Activated CD4-positive, alpha-beta T cell treated with anti-CD3 and anti-CD28 coated beads, Interleukin-2, amount 10 ng/mL, durations not matched to agents 7 days and 5 days (primary cell): ENCODE measurements around the gene GBP5. TPM values are rescaled to one million over a fixed set of nuclear protein-coding genes. Genes with fewer than 3 reads are reported as not detected.

ENCODE experiments used
- CTCF ChIA-PET: fragments of 350-600 bp; sonication (Branson Sonifier 250); formaldehyde crosslinking; loops from one replicate; lab custom pipeline; 2021; ENCODE audit warnings: antibody characterized with exemption; lab: Charles Lee
- POLR2A ChIA-PET: fragments of 350-600 bp; sonication (Branson Sonifier 250); formaldehyde crosslinking; loops from one replicate; lab custom pipeline; 2021; ENCODE audit warnings: antibody characterized with exemption; lab: Charles Lee
- DNase-seq: peaks from one replicate; pipeline ENCODE4 v3.0.0-alpha.2; 2020
- H3K27ac Mint-ChIP-seq: one replicate; pipeline ENCODE4 v1.8.0; 2021; ENCODE audit warnings: mild to moderate bottlenecking, moderate library complexity, mixed read lengths
- H3K27me3 Mint-ChIP-seq: one replicate; pipeline ENCODE4 v1.8.0; 2021; ENCODE audit warnings: mixed read lengths
- H3K36me3 Mint-ChIP-seq: one replicate; pipeline ENCODE4 v1.8.0; 2021; ENCODE audit warnings: low read depth, mixed read lengths
- H3K4me1 Mint-ChIP-seq: one replicate; pipeline ENCODE4 v1.8.0; 2021; ENCODE audit warnings: mixed read lengths
- H3K4me3 Mint-ChIP-seq: one replicate; pipeline ENCODE4 v1.8.0; 2021; ENCODE audit warnings: mild to moderate bottlenecking, moderate library complexity, mixed read lengths
- H3K9me3 Mint-ChIP-seq: one replicate; pipeline ENCODE4 v1.8.0; 2021; ENCODE audit warnings: mixed read lengths
- total RNA-seq, 2 experiments: library from RNA; stranded (reverse); gene quantifications; one replicate each; pipeline ENCODE4 v1.2.3, GENCODE V29; 2021

GBP5 gene
- total RNA-seq, 2 experiments from 2014 or later, result 370 to 405 TPM

GRCh38 chr1:89277725-89278124, 5.1 kb upstream of the GBP5 start:
- peak; percentile 39 for DNase-seq
- peaks cover 69% of the 10 kb centered on the region for H3K36me3 Mint-ChIP-seq
- peak overlapping the region; percentile 97 for H3K27ac Mint-ChIP-seq
- H3K9me3 Mint-ChIP-seq, result peaks cover 38% of the 10 kb centered on the region
- H3K4me3 Mint-ChIP-seq, result no peak overlapping the region
- peaks cover 81% of the 10 kb centered on the region for H3K4me1 Mint-ChIP-seq
- ChIA-PET CTCF (interaction anchor here (0.9 to 1.2 kb wide), 2 partner anchors 9 to 16 kb away, joined by 3 to 5 read pairs; no protein-coding TSS in a partner anchor), POLR2A (no interaction called here)
- H3K27me3 Mint-ChIP-seq, result no peaks in the 10 kb centered on the region

DNA sequence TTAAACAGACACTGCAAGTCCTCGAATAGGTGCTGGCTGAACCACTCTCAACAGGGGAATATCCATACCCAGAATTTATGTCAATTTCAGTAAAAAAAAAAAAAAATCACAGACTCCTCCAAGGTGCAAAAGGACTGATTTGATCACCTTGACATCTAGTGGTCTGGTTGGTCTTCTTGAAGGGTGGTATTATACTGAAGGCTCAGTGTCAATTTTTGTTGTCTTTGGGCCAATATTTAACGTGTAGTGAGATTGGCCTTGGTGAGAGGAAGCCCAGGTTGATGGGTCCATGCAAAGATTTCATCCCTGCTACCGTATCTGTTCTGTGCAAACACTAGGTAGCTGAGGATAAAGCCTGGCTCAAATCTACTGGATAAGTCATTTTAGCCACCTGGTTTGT, 4.0 kb upstream of the GBP5 start:
- peaks cover 71% of the 10 kb centered on the region for H3K36me3 Mint-ChIP-seq
- peaks cover 32% of the 10 kb centered on the region for H3K9me3 Mint-ChIP-seq
- H3K27me3 Mint-ChIP-seq, result no peaks in the 10 kb centered on the region
- POLR2A ChIA-PET, result no interaction called here
- no peak overlapping the region for H3K27ac Mint-ChIP-seq
- peaks cover 74% of the 10 kb centered on the region for H3K4me1 Mint-ChIP-seq
- CTCF ChIA-PET, result interaction anchor here (3.5 kb wide), 1 partner anchor 10 kb away, joined by 13 read pairs; no protein-coding TSS in a partner anchor
- no peak for DNase-seq
- no peak overlapping the region for H3K4me3 Mint-ChIP-seq

GRCh38 chr1:89274411-89274857, 1.8 kb upstream of the GBP5 start:
- Mint-ChIP-seq H3K36me3 (peaks cover 74% of the 10 kb centered on the region), H3K4me3 (peak overlapping the region; percentile 68), H3K27me3 (no peaks in the 10 kb centered on the region), H3K9me3 (peaks cover 21% of the 10 kb centered on the region), H3K4me1 (peaks cover 57% of the 10 kb centered on the region), H3K27ac (peak overlapping the region; percentile 95)
- DNase-seq, result no peak
- ChIA-PET POLR2A (interaction anchor here (0.5 to 1.1 kb wide), 3 partner anchors 12 to 29 kb away, joined by 3 to 6 read pairs (median 6); no protein-coding TSS in a partner anchor), CTCF (interaction anchor here (0.8 to 3.9 kb wide), 11 partner anchors 9 to 182 kb away, joined by 3 to 21 read pairs (median 4); no protein-coding TSS in a partner anchor)

DNA sequence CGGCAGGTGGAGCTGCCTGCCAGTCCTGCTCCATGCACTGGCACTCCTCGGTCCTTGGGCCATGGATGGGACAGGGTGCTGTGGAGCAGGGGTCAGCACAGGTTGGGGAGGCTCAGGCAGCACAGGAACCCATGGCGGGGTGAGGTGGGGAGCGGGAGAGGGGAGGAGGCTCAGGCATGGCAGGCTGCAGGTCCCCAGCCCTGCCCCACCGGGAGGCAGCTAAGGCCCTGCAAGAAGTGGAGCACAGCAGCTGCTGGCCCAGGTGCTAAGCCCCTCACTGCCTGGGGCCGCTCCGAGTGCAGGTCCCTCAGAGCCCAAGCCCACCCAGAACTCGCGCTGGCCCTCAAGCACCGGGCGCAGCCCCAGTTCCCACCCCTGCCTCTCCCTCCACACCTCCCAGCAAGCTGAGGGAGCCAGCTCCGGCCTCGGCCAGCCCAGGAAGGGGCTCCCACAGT, 691 bp upstream of the GBP5 start:
- peaks cover 79% of the 10 kb centered on the region for H3K36me3 Mint-ChIP-seq
- peaks cover 17% of the 10 kb centered on the region for H3K9me3 Mint-ChIP-seq
- peak overlapping the region; percentile 95 for H3K4me3 Mint-ChIP-seq
- no peak for DNase-seq
- H3K4me1 Mint-ChIP-seq, result peaks cover 57% of the 10 kb centered on the region
- no peaks in the 10 kb centered on the region for H3K27me3 Mint-ChIP-seq
- POLR2A ChIA-PET, result interaction anchor here (0.6 to 1.5 kb wide), 4 partner anchors 14 to 203 kb away, joined by 3 to 8 read pairs (median 3); no protein-coding TSS in a partner anchor
- CTCF ChIA-PET, result interaction anchor here (0.7 to 3.9 kb wide), 9 partner anchors 10 to 300 kb away, joined by 3 to 21 read pairs (median 6); no protein-coding TSS in a partner anchor
- peak overlapping the region; percentile 97 for H3K27ac Mint-ChIP-seq

- Mint-ChIP-seq H3K27ac (peak overlapping the region; percentile 97), H3K4me3 (peak overlapping the region; percentile 95), H3K4me1 (peaks cover 57% of the 10 kb centered on the region), H3K36me3 (peaks cover 87% of the 10 kb centered on the region), H3K27me3 (no peaks in the 10 kb centered on the region), H3K9me3 (peaks cover 19% of the 10 kb centered on the region)
- DNase-seq, result no peak
- ChIA-PET POLR2A (interaction anchor here (1.0 to 1.5 kb wide), 3 partner anchors 16 to 39 kb away, joined by 3 to 8 read pairs (median 4); no protein-coding TSS in a partner anchor), CTCF (interaction anchor here (1.2 to 2.1 kb wide), 7 partner anchors 13 to 92 kb away, joined by 3 to 8 read pairs (median 5); partner anchors contain the start of gene GBP6)
These were observed 1.2 kb downstream of the GBP5 start for GRCh38 chr1:89271341-89272015.

DNA sequence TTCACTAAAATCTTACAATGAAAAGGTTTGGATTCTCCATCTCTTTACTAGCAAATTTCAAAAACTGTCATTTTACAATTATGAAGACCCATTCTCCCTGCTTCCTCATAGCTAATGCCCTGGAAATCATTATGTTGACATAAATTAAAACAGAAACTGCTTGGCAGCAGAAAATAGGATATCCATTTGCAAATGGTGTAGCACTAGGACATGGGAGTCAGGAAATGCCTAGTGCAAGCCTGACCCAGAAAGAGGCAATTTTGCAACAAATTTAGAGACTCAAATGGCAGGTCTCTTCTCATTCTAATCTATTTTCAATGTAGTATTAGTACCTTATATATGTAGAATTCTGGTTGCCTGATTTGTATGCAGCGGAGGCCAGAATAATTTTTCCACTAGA, 2.2 kb downstream of the GBP5 start:
- Mint-ChIP-seq H3K9me3 (peaks cover 15% of the 10 kb centered on the region), H3K27me3 (no peaks in the 10 kb centered on the region), H3K4me3 (peak overlapping the region; percentile 95), H3K4me1 (peaks cover 55% of the 10 kb centered on the region), H3K27ac (peak overlapping the region; percentile 97), H3K36me3 (peaks cover 88% of the 10 kb centered on the region)
- DNase-seq, result no peak
- ChIA-PET CTCF (interaction anchor here (0.7 to 1.8 kb wide), 4 partner anchors 10 to 86 kb away, joined by 3 to 5 read pairs (median 4); no protein-coding TSS in a partner anchor), POLR2A (no interaction called here)

DNA sequence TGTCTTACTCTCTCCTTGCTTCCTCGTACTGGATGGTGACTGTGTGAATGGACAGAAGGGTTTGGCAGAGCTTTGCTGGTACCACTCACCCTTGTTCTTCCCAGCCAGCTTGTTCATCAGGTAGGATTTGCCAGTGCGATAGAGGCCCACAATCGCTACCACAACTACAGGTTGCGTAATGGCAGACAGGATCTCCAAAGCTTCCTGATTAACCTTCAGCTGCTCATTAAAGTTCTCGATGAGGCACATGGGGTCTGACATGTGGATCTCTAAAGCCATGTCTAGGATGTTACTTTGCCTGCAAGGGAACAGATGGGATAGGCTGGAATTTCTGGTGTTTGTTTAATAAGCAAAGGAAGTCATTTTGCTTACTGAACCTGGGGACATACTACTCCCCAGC, 3.4 kb downstream of the GBP5 start:
- peak overlapping the region; percentile 95 for H3K4me3 Mint-ChIP-seq
- peaks cover 11% of the 10 kb centered on the region for H3K9me3 Mint-ChIP-seq
- peak overlapping the region; percentile 73 for H3K27ac Mint-ChIP-seq
- no peaks in the 10 kb centered on the region for H3K27me3 Mint-ChIP-seq
- H3K36me3 Mint-ChIP-seq, result peaks cover 90% of the 10 kb centered on the region
- CTCF ChIA-PET, result interaction anchor here (0.7 to 1.8 kb wide), 4 partner anchors 11 to 95 kb away, joined by 3 to 5 read pairs (median 4); partner anchors contain the start of gene GBP6
- DNase-seq, result no peak
- peaks cover 50% of the 10 kb centered on the region for H3K4me1 Mint-ChIP-seq
- POLR2A ChIA-PET, result no interaction called here

DNA sequence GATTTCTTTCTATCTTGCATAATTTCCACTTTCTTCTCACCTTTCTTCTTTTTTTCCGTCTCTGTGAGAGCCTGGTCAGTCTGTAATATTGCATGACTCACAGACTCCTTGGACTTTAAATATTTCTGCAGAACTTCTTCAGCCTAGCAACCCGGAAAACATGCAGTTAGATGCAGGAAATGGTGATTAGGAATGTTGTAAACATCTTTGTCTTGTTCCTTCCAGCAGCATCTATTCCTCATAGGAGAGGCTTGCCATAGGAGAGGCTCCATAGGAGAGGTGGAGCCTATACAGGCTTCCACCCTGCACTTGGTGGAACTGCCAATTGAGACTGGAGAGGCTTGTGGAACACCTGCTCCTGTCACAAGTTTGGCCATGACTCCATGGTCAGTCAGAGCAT, 10.0 kb downstream of the GBP5 start:
- peak overlapping the region; percentile 48 for H3K27ac Mint-ChIP-seq
- H3K4me3 Mint-ChIP-seq, result peak overlapping the region; percentile 60
- ChIA-PET POLR2A (no interaction called here), CTCF (no interaction called here)
- H3K27me3 Mint-ChIP-seq, result no peaks in the 10 kb centered on the region
- peaks cover 90% of the 10 kb centered on the region for H3K36me3 Mint-ChIP-seq
- no peak for DNase-seq
- peaks cover 18% of the 10 kb centered on the region for H3K9me3 Mint-ChIP-seq
- peaks cover 80% of the 10 kb centered on the region for H3K4me1 Mint-ChIP-seq

DNA sequence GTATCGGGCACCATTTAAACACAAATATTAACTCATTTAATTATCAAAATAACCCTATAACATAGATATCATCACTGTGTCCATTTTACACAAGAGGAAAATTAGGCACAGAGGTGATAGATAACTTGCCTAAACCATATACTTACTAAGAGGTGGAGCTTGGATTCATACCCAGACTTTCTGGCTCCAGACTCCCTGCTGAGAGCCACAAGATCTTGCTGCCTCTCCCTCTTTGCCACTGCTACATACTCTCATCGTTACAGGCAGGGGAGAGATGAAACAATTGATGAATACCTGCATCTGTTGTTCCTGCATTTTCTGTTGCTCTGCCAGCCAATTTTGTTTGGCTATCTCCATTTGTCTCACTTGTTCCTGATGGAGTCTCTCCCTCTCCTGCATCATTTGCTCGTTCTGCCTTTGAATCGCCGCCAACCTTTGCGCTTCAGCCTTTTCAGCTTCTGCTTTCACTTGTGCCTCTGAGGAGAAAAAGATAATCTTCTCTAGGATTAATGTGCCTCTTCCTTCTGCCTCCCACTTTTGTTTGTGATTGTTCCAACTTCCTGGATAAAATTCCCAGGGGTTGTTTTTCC, 10.6 kb downstream of the GBP5 start:
- no peak for DNase-seq
- no peaks in the 10 kb centered on the region for H3K27me3 Mint-ChIP-seq
- H3K36me3 Mint-ChIP-seq, result peaks cover 88% of the 10 kb centered on the region
- H3K4me1 Mint-ChIP-seq, result peaks cover 76% of the 10 kb centered on the region
- ChIA-PET POLR2A (no interaction called here), CTCF (interaction anchor here (1.3 kb wide), 1 partner anchor 144 kb away, joined by 4 read pairs; no protein-coding TSS in a partner anchor)
- peaks cover 18% of the 10 kb centered on the region for H3K9me3 Mint-ChIP-seq
- H3K4me3 Mint-ChIP-seq, result peak overlapping the region; percentile 60
- peak overlapping the region; percentile 48 for H3K27ac Mint-ChIP-seq

DNA sequence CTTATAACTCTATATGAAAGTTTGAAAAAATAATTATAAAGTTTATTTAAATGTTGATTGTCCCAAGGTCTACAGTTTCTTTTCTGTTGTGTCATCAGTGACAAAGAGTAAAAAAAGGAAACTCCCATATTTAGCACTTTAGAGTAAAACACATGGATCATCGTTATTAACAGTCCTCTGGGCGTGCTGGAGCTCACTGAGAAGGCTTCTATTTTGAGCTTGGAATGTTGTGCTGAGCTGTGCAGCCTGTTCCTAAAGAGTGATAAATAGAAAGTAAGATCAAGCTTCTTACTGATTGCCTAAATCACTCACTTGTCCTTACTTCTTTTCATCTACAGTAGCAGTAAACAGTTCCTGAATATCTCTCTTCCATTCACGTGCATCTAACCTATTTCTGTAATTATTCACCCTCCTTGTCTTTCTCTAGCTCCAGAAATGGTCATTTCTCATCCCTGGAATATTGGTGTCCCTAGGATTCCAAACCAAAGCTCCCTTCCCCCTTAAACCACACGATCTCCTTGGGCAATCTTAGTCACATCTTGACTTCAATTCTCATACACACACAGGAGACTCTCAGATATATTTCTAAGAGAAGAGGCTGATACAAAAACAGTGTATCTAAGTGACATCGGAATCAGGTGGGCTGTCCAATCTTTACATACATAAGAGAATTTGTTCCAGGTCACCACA, 11.9 kb downstream of the GBP5 start:
- CTCF ChIA-PET, result interaction anchor here (0.7 to 1.4 kb wide), 4 partner anchors 10 to 143 kb away, joined by 3 to 5 read pairs (median 4); partner anchors contain the start of gene GBP4
- POLR2A ChIA-PET, result no interaction called here
- Mint-ChIP-seq H3K27me3 (no peaks in the 10 kb centered on the region), H3K4me3 (peak overlapping the region; percentile 60), H3K36me3 (peaks cover 88% of the 10 kb centered on the region), H3K4me1 (peaks cover 71% of the 10 kb centered on the region), H3K9me3 (peaks cover 16% of the 10 kb centered on the region), H3K27ac (peak overlapping the region; percentile 87)
- no peak for DNase-seq

GRCh38 chr1:89260042-89260441, 12.6 kb downstream of the GBP5 start:
- CTCF ChIA-PET, result interaction anchor here (0.7 to 1.4 kb wide), 3 partner anchors 10 to 67 kb away, joined by 3 to 5 read pairs (median 3); partner anchors contain the start of gene GBP4
- Mint-ChIP-seq H3K4me3 (peak overlapping the region; percentile 60), H3K9me3 (peaks cover 17% of the 10 kb centered on the region), H3K36me3 (peaks cover 87% of the 10 kb centered on the region), H3K27me3 (no peaks in the 10 kb centered on the region), H3K4me1 (peaks cover 70% of the 10 kb centered on the region), H3K27ac (peak overlapping the region; percentile 79)
- DNase-seq, result no peak
- POLR2A ChIA-PET, result no interaction called here
